CD4-positive, alpha-beta T cell (primary cell): ENCODE measurements around the gene TRMT1L. TPM values are rescaled to one million over a fixed set of nuclear protein-coding genes. Genes with fewer than 3 reads are reported as not detected.

Experiments used
- ATAC-seq: fragments of 200-7000 bp; cut with Tn5 transposase; one replicate; pipeline ENCODE4 v1.10.0; 2022; ENCODE audit warnings: mild to moderate bottlenecking; ENCODE audit not compliant: poor library complexity
- CTCF ChIA-PET: fragments of 350-600 bp; sonication (Branson Sonifier 250); formaldehyde crosslinking; loops from one replicate; lab custom pipeline; 2021; ENCODE audit warnings: antibody characterized with exemption, inconsistent platforms; lab: Charles Lee
- POLR2A ChIA-PET: fragments of 350-600 bp; sonication (Branson Sonifier 250); formaldehyde crosslinking; loops from one replicate; lab custom pipeline; 2021; ENCODE audit warnings: antibody characterized with exemption, inconsistent platforms; lab: Charles Lee
- DNase-seq, 14 experiments: peaks; one replicate each; pipeline ENCODE4 v3.0.0-alpha.2; 2013 to 2020; ENCODE audit warnings: mixed read lengths in 2 of 14
- H3K27ac ChIP-seq, 2 donors: one replicate each; pipeline versions ENCODE4 v1.5.1 to v1.7.0; 2013; ENCODE audit warnings: low read length in 2 of 2, low read depth in 1 of 2, mild to moderate bottlenecking in 1 of 2
- H3K27me3 ChIP-seq, 2 experiments: 1 replicate in 1 of 2; 2 replicates in 1 of 2; pipeline versions ENCODE4 v1.6.1 to v1.7.0; 2013; ENCODE audit warnings: low read length in 2 of 2, control low read depth in 1 of 2, mild to moderate bottlenecking in 1 of 2, moderate library complexity in 1 of 2; ENCODE audit not compliant: insufficient read depth in 2 of 2, control insufficient read depth in 1 of 2
- H3K36me3 ChIP-seq: one replicate; pipeline ENCODE4 v1.6.1; 2013; ENCODE audit warnings: low read length, control low read depth; ENCODE audit not compliant: insufficient read depth
- H3K4me1 ChIP-seq: one replicate; pipeline ENCODE4 v1.6.1; 2013; ENCODE audit warnings: low read length, control low read depth; ENCODE audit not compliant: insufficient read depth
- H3K4me3 ChIP-seq: one replicate; pipeline ENCODE4 v1.5.1; 2013; ENCODE audit warnings: mild to moderate bottlenecking, low read length, moderate library complexity
- H3K9me3 ChIP-seq, 2 experiments: 1 replicate in 1 of 2; 2 replicates in 1 of 2; pipeline versions ENCODE4 v1.6.1 to v1.7.0; 2013; ENCODE audit warnings: low read length in 2 of 2, mild to moderate bottlenecking in 2 of 2, control low read depth in 1 of 2, moderate library complexity in 1 of 2; ENCODE audit not compliant: control insufficient read depth in 1 of 2, insufficient read depth in 1 of 2
- H3K27ac Mint-ChIP-seq: one replicate; pipeline ENCODE4 v1.8.0; 2020; ENCODE audit warnings: mixed read lengths
- H3K27me3 Mint-ChIP-seq: one replicate; pipeline ENCODE4 v1.8.0; 2021; ENCODE audit warnings: mixed read lengths
- H3K36me3 Mint-ChIP-seq: one replicate; pipeline ENCODE4 v1.8.0; 2021; ENCODE audit warnings: low read depth, mixed read lengths
- H3K4me1 Mint-ChIP-seq: one replicate; pipeline ENCODE4 v1.8.0; 2021; ENCODE audit warnings: low read depth, mixed read lengths
- H3K4me3 Mint-ChIP-seq: one replicate; pipeline ENCODE4 v1.8.0; 2020; ENCODE audit warnings: mild to moderate bottlenecking, mixed read lengths
- H3K9me3 Mint-ChIP-seq: one replicate; pipeline ENCODE4 v1.8.0; 2020; ENCODE audit warnings: mixed read lengths
- CTCF ChIP-seq: fragments of 200-600 bp; IDR thresholded peaks from one replicate; pipeline ENCODE4 v1.8.0; 2022; ENCODE audit warnings: antibody characterized with exemption, mild to moderate bottlenecking
- intact Hi-C, 2 experiments: fragments of 100-400 bp; cut with DNase I in 1 of 2; cut with micrococcal nuclease in 1 of 2; formaldehyde crosslinking; loops; one replicate each; pipeline versions ENCODE4 v1.15.1 to v1.9.0; 2023 to 2025; cut with DNase I, micrococcal nuclease
- total RNA-seq, 174 experiments: library from RNA in 2 of 174; stranded (reverse) in 2 of 174; gene quantifications; one replicate each; pipeline ENCODE4 v1.2.3 and lab custom pipeline; 2021 to 2026

Gene TRMT1L
- total RNA-seq, 2 experiments from 2014 or later, result 2.8 to 4.7 TPM

- intact Hi-C loops, result no loop called here
- no peak for DNase-seq
- no peak overlapping the region for H3K4me3 Mint-ChIP-seq
- ChIA-PET POLR2A (no interaction called here), CTCF (no interaction called here)
- no peaks in the 10 kb centered on the region for H3K27me3 Mint-ChIP-seq
- H3K9me3 Mint-ChIP-seq, result no peaks in the 10 kb centered on the region
- no peak overlapping the region for H3K4me3 ChIP-seq
- peaks cover 17% of the 10 kb centered on the region for H3K36me3 Mint-ChIP-seq
- no peak overlapping the region for H3K27ac ChIP-seq
- H3K9me3 ChIP-seq, result no peaks in the 10 kb centered on the region
- no peak overlapping the region for H3K27ac Mint-ChIP-seq
- TF ChIP-seq CTCF, result no peak
- no peaks in the 10 kb centered on the region for H3K27me3 ChIP-seq
- H3K36me3 ChIP-seq, result no peaks in the 10 kb centered on the region
- no peak for ATAC-seq
- no peaks in the 10 kb centered on the region for H3K4me1 ChIP-seq
- peaks cover 49% of the 10 kb centered on the region for H3K4me1 Mint-ChIP-seq
These were observed 76.3 kb downstream of the TRMT1L start for GRCh38 chr1:185080422-185080821.

- Mint-ChIP-seq H3K9me3 (no peaks in the 10 kb centered on the region), H3K27me3 (no peaks in the 10 kb centered on the region), H3K27ac (no peak overlapping the region), H3K36me3 (peaks cover 18% of the 10 kb centered on the region), H3K4me3 (no peak overlapping the region), H3K4me1 (peaks cover 48% of the 10 kb centered on the region)
- Histone ChIP-seq H3K36me3 (no peaks in the 10 kb centered on the region), H3K4me3 (no peak overlapping the region), H3K27me3 (no peaks in the 10 kb centered on the region), H3K4me1 (no peaks in the 10 kb centered on the region), H3K9me3 (no peaks in the 10 kb centered on the region), H3K27ac (no peak overlapping the region)
- POLR2A ChIA-PET, result interaction anchor here (0.6 to 1.0 kb wide), 2 partner anchors 25 to 343 kb away, joined by 3 read pairs; no protein-coding TSS in a partner anchor
- ATAC-seq (no peak), DNase-seq (no peak)
- intact Hi-C loops, result no loop called here
- no peak for TF ChIP-seq CTCF
- CTCF ChIA-PET, result interaction anchor here (1.0 kb wide), 1 partner anchor 343 kb away, joined by 3 read pairs; no protein-coding TSS in a partner anchor
These were observed 79.4 kb downstream of the TRMT1L start for GRCh38 chr1:185077374-185077773.

GRCh38 chr1:185075476-185075875 lies 81.3 kb downstream of the TRMT1L start:
- Histone ChIP-seq H3K4me3 (no peak overlapping the region), H3K27ac (no peak overlapping the region), H3K27me3 (no peaks in the 10 kb centered on the region), H3K36me3 (no peaks in the 10 kb centered on the region), H3K9me3 (no peaks in the 10 kb centered on the region), H3K4me1 (no peaks in the 10 kb centered on the region)
- ChIA-PET POLR2A (interaction anchor here (0.6 kb wide), 1 partner anchor 20 kb away, joined by 4 read pairs; no protein-coding TSS in a partner anchor), CTCF (interaction anchor here (0.6 kb wide), 1 partner anchor 93 kb away, joined by 3 read pairs; no protein-coding TSS in a partner anchor)
- ATAC-seq (no peak), DNase-seq (no peak)
- TF ChIP-seq CTCF, result no peak
- no peak overlapping the region for H3K27ac Mint-ChIP-seq
- no peaks in the 10 kb centered on the region for H3K27me3 Mint-ChIP-seq
- intact Hi-C loops, result no loop called here
- H3K9me3 Mint-ChIP-seq, result no peaks in the 10 kb centered on the region
- H3K4me3 Mint-ChIP-seq, result no peak overlapping the region
- peaks cover 58% of the 10 kb centered on the region for H3K4me1 Mint-ChIP-seq
- H3K36me3 Mint-ChIP-seq, result peaks cover 25% of the 10 kb centered on the region
